AG10803 (cell line): ENCODE measurements around the gene DIP2C.
"Not testable (repeated sequence)": the region's sequence is repeated elsewhere in the genome, so short reads cannot be mapped to it uniquely, and the experiment has no call there.

Source experiments
- DNase-seq: peaks from one replicate; pipeline ENCODE4 v3.0.0; 2010; ENCODE audit warnings: low read depth
- H3K4me3 ChIP-seq: 2 replicates; pipeline ENCODE4 v1.5.1; 2011; ENCODE audit warnings: mild to moderate bottlenecking, low read length, control low read depth
- TF ChIP-seq, protein P1 (sequence below): conservative IDR thresholded peaks from 2 replicates; pipeline ENCODE4 v1.5.1; 2011; ENCODE audit warnings: mild to moderate bottlenecking, low read length, control low read depth, inconsistent platforms

DIP2C gene

DNA sequence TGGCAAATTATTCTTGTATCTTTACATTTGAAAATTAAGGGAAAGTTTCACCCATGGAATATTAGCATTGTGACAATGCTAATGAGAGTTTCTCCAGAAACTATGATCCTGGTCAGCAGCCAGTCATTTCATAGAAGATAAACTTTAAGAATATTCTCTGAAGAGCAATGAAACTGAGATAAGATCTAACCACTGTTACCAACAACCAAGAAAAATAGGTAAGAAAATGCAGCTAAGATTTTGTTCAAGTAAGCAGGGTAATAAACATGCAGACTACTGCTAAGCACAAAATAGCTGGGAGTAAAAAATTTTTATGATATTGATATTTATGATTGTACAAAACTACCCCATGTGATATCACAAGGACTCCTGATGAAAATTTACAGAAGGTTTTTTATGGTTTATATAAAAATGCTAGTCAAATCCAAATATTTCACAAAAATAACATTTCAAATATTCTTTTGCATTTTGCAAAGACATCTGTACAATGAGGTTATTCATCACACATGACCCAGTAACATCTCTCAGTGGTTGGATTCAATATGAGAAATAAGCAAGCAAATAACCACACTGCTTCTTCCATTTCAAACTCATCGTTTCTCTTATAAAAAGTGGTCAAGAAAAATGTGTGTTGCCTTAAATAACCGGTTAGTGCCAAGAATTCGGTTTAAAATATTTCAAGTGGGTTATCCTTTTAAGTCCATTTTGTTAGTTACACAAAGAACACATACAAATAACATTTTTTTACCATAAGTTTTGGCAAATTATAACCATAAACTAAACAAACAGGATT is 251.6 kb downstream of the DIP2C start:
- DNase-seq, result no peak
- TF ChIP-seq, protein P1, sequence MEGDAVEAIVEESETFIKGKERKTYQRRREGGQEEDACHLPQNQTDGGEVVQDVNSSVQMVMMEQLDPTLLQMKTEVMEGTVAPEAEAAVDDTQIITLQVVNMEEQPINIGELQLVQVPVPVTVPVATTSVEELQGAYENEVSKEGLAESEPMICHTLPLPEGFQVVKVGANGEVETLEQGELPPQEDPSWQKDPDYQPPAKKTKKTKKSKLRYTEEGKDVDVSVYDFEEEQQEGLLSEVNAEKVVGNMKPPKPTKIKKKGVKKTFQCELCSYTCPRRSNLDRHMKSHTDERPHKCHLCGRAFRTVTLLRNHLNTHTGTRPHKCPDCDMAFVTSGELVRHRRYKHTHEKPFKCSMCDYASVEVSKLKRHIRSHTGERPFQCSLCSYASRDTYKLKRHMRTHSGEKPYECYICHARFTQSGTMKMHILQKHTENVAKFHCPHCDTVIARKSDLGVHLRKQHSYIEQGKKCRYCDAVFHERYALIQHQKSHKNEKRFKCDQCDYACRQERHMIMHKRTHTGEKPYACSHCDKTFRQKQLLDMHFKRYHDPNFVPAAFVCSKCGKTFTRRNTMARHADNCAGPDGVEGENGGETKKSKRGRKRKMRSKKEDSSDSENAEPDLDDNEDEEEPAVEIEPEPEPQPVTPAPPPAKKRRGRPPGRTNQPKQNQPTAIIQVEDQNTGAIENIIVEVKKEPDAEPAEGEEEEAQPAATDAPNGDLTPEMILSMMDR, result no peak

GRCh38 chr10:436911-437665 is 252.4 kb downstream of the DIP2C start:
- no peak overlapping the region for H3K4me3 ChIP-seq
- TF ChIP-seq, protein P1, result no peak
- no peak for DNase-seq

More for the DNA sequence above, 251.6 kb downstream of the DIP2C start:
- no peak overlapping the region for H3K4me3 ChIP-seq

DNA sequence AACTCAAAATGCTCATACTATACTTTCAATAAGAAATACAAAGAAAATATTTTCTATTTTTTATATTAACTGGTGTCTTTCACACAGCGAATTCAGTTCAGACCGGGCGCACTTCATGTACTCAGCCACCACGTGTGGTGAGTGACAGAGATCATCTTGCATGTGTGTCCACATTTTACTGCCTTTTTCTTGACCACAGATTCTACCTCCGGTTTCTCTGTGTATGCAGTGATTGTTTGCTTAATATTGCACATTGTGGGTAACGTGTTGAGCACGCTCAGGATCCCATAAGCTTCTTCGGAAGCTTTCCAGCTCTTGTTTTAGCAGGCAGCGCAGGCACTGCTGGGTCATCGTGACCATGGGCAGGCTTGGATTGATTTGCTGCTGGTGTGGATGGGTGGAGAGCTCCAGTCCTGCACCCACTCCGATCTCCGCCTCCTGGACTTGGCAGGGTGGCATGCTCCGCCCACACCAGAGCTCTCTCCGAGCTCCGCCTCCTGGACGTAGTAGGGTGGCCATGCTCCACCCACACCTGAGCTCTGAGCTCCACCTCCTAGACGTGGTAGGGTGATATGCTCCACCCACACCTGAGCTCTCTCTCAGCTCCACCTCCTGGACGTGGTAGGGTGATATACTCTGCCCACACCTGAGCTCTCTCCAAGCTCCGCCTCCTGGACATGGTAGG is 253.3 kb downstream of the DIP2C start:
- no peak for DNase-seq
- no peak overlapping the region for H3K4me3 ChIP-seq

GRCh38 chr10:435397-435796 is 254.1 kb downstream of the DIP2C start:
- no peak for DNase-seq
- H3K4me3 ChIP-seq, result no peak overlapping the region
- TF ChIP-seq, protein P1, result no peak

More for the DNA sequence above, 253.3 kb downstream of the DIP2C start:
- TF ChIP-seq, protein P1, result no peak

DNA sequence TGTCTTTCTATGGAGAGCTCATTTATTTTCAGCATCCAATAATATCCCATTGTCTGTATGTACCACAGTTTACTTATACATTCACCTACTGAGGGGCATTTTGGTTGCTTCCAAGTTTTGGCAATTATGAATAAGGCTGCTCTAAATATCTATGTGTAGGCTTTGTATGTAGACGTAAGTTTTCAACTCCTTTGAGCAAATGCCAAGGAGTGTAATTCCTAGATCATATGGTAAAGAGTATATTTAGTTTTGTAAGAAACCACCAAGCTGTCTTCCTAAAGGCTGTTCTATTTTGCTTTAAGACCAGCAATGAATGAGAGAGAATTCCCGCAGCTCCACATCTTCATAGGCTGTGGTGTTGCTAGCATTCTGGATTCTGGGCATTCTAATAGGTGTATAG is 259.8 kb downstream of the DIP2C start:
- no peak for DNase-seq
- H3K4me3 ChIP-seq, result no peak overlapping the region
- TF ChIP-seq, protein P1, result no peak

DNA sequence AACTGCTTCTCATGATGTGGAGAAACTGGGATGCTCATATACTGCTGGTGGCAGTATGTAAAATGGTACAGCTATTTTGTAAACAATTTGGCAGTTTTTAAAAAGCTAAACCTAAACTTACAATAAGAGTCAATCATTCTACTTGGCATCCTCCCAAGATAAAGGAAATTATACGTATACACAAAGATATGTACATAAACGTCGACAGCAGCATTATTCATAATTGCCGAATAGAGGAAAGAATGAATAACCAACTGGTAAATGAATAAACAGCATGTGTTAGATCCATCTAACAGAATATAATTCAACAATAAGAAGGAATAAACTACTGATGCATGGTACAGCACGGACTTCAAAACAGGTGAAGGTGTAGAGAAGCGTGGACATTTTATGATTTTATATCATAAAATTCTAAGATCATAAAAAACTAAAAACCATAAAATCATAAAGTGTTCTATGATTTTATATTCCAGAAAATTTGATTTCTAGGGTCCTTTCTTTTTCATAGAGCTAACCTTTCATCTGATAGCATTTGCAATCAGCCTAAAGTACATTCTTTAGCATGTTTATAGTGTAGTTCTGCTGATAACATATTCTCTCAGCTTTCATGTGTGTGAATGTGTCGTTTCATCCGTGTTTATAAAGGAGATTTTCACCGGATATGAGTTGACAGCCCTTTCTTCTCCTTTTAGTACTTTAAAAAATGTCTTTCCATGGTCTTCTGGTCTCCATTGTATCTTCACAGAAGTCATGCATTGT is 261.5 kb downstream of the DIP2C start:
- no peak for DNase-seq
- no peak overlapping the region for H3K4me3 ChIP-seq
- TF ChIP-seq, protein P1, result no peak

DNA sequence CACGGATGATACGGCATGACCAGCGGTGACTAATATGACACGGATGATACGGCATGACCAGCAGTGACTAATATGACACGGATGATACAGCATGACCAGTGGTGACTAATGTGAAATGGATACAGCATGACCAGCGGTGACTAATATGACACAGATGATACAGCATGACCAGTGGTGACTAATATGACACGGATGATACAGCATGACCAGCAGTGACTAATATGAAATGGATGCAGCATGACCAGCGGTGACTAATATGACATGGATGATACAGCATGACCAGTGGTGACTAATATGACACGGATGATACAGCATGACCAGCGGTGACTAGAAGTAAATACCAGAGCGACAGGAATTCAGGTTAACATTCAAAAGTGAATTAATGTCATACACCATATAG is 264.1 kb downstream of the DIP2C start:
- H3K4me3 ChIP-seq, DNase-seq: not testable (repeated sequence)

- not testable (repeated sequence) for DNase-seq, H3K4me3 ChIP-seq
These were observed 264.7 kb downstream of the DIP2C start for GRCh38 chr10:424724-425123.
